Neural progenitor cell (in vitro differentiated cells): Measurements from ENCODE around the gene SIGLEC5.

Experiments used
- EZH2 ChIP-seq: fragments of 200-600 bp; sonication (generic); IDR thresholded peaks from 2 replicates; pipeline ENCODE4 v1.6.1; 2017; ENCODE audit warnings: antibody characterized with exemption, mild to moderate bottlenecking, moderate library complexity
- EZH2phosphoT487 ChIP-seq: fragments of 200-600 bp; sonication (generic); IDR thresholded peaks from 2 replicates; pipeline ENCODE4 v1.6.1; 2017; ENCODE audit warnings: antibody characterized with exemption
- TF ChIP-seq, protein P1 (sequence below): fragments of 200-600 bp; sonication (generic); IDR thresholded peaks from 2 replicates; pipeline ENCODE4 v1.5.1; 2017; ENCODE audit warnings: antibody characterized with exemption, mild to moderate bottlenecking

DNA sequence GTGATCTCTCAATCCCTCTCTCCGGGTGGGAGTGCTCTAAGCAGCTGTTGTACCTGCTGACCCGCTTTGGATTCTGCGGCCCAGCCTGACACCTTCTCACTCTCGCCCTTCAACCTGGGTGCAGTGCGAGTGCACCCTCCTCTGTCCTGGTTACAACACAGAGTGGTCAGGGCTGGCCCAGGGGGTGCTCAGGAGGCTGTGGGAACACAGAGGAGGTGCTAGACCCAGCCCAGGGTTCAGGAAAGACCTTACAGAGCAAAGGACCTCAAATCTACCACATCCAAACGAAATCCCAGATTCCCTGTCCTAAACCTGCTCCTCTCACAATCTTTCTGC is 35.5 kb downstream of the SIGLEC5 start:
- TF ChIP-seq, protein P1, sequence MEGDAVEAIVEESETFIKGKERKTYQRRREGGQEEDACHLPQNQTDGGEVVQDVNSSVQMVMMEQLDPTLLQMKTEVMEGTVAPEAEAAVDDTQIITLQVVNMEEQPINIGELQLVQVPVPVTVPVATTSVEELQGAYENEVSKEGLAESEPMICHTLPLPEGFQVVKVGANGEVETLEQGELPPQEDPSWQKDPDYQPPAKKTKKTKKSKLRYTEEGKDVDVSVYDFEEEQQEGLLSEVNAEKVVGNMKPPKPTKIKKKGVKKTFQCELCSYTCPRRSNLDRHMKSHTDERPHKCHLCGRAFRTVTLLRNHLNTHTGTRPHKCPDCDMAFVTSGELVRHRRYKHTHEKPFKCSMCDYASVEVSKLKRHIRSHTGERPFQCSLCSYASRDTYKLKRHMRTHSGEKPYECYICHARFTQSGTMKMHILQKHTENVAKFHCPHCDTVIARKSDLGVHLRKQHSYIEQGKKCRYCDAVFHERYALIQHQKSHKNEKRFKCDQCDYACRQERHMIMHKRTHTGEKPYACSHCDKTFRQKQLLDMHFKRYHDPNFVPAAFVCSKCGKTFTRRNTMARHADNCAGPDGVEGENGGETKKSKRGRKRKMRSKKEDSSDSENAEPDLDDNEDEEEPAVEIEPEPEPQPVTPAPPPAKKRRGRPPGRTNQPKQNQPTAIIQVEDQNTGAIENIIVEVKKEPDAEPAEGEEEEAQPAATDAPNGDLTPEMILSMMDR = no peak
- TF ChIP-seq EZH2 (no peak), EZH2phosphoT487 (no peak)
